ENCODE measurements around the gene ACBD4.
A peak's percentile ranks its signal among the peaks of the same experiment; 100 is the strongest.

DNA sequence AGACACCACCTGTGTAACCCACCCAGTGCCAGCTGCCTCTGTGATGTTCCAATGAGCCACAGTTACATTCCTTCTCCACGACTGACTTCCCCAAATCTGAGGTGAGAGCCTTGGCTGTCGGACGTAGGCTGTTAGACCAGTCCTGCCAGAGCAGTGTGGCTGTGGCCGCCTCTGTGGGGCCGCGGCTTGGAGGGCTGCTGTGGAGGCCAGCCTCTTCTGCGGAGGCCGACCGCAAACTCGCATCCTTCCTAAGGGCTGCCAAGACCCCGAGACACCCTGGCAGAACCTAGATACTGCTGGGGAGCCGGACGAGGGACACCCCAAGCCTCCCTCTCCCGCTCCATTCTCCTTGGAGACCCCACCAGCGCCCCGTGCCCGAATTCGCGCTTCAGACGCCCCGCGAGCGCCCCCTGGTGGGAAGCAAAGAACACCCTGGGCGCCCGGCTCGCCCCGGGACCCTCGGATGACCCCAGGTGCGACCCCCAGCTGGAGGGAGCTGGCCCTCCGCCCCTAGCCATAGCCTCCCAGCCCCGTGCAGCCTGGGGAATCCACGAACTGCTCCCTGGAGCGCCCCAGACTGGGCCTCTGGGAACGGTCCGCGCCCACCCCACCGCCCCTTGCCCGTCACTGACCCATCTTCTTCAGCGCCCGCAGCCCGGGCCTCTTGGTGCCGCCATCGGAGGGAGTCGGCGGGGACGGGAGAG lies 3.7 kb upstream of the ACBD4 start:
- TF ChIP-seq, protein P1, sequence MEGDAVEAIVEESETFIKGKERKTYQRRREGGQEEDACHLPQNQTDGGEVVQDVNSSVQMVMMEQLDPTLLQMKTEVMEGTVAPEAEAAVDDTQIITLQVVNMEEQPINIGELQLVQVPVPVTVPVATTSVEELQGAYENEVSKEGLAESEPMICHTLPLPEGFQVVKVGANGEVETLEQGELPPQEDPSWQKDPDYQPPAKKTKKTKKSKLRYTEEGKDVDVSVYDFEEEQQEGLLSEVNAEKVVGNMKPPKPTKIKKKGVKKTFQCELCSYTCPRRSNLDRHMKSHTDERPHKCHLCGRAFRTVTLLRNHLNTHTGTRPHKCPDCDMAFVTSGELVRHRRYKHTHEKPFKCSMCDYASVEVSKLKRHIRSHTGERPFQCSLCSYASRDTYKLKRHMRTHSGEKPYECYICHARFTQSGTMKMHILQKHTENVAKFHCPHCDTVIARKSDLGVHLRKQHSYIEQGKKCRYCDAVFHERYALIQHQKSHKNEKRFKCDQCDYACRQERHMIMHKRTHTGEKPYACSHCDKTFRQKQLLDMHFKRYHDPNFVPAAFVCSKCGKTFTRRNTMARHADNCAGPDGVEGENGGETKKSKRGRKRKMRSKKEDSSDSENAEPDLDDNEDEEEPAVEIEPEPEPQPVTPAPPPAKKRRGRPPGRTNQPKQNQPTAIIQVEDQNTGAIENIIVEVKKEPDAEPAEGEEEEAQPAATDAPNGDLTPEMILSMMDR (IDR thresholded peaks at IDR 0.05) = peak; percentile 75 to 93 (median 84)
- TF ChIP-seq POLR2A (IDR thresholded peaks at IDR 0.05) = no peak

Measured in esophagus squamous epithelium (tissue), 4 donors.